ENCODE measurements around the gene SMAD9.
"Not testable (repeated sequence)": the region's sequence is repeated elsewhere in the genome, so short reads cannot be mapped to it uniquely, and the experiment has no call there.

Gene SMAD9

DNA sequence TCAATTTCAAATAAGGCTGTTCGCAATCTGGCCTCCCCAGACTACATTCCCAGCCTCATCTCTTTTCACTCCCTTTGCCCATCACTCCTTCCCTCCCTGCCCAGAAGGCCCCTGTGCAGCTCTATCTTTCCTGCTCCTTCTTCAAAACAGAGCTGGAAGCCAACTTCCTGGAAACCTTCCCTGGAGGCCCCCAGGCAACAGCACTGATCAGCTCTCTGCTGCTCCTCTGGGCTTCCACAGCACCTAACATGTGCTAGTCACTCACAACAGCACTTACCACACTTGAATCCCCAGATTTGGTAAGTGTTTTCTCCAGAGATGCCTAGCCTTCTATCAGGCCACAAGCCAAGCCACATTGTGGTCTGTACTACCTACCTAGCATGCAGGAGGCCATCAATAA lies 9.5 kb downstream of the SMAD9 start:
- no peak for DNase-seq (ENCODE audit: low read depth)

DNA sequence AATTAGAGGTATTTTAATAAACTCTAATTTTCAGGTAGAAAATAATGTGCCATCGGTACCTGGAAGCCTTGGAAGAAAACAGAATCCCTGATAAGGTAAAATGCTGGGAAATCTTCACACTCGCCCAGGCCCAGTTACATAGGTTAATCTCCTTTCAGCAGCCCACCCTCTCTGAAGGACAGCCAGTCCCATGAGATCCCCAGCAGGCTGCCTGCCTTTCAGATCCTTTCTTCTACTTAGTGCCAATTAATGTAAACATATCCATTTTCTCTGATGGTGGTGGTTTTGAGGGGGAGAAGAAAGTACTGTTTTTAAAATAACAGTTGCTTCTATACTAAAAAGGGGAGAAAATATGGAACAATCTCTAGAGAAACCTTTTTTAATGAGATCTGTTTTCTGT lies 12.2 kb downstream of the SMAD9 start:
- no peak for DNase-seq (ENCODE audit: low read depth)

GRCh38 chr13:36907266-36907665 lies 12.8 kb downstream of the SMAD9 start:
- DNase-seq (ENCODE audit: low read depth) = no peak

- DNase-seq (ENCODE audit: low read depth) = no peak
These were observed 14.1 kb downstream of the SMAD9 start for GRCh38 chr13:36905944-36906343.

GRCh38 chr13:36903925-36904595 lies 16.0 kb downstream of the SMAD9 start:
- no peak for DNase-seq (ENCODE audit: low read depth)

DNA sequence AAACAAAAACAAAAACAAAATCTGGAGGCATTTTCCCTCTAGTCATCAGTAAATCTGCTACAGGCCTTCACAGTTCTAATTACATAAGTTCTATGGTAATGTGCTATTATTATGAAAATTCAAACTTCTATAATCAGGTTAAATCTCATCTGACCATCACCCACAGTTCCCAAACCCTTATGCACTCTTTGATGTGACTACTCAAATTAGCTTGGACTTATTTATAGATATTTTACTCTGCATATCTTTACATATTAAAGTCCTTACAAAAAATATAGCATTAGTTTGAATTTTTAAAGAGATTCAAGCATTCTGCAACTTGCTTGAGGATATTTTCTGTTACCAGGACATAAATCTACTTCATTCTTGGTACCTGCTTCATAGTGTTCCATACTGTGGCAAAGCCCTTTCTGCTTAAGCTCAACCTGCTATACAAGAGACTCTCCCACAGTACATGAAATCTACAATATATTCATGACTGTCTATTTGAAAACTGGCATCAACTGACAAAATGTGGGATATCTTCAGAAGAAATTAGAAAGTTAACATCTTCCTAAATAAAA lies 22.9 kb downstream of the SMAD9 start:
- no peak for DNase-seq (ENCODE audit: low read depth)

DNA sequence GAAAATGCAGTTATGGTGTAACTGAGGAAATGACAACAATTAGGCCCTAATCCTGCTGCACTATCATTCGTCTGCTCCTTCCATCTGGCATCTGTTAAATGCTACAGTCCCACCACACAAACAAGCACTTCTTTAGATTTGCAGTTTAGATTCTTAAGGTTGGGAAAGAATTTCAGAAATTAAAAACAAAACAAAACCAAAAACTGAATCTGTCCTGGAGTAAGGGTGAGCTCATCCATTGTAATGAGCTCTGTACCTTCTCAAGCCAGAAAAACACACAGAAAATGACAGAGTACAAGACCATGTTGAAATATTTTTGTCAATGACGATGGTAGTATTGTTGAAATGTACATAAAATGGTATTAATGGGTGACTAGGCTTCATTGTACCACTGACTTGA lies 28.3 kb downstream of the SMAD9 start:
- no peak for DNase-seq (ENCODE audit: low read depth)

GRCh38 chr13:36888645-36889044 lies 31.4 kb downstream of the SMAD9 start:
- DNase-seq (ENCODE audit: low read depth) = no peak

- no peak for DNase-seq (ENCODE audit: low read depth)
These were observed 32.1 kb downstream of the SMAD9 start for GRCh38 chr13:36887758-36888521.

GRCh38 chr13:36885901-36886300 lies 34.1 kb downstream of the SMAD9 start:
- DNase-seq (ENCODE audit: low read depth) = no peak

DNA sequence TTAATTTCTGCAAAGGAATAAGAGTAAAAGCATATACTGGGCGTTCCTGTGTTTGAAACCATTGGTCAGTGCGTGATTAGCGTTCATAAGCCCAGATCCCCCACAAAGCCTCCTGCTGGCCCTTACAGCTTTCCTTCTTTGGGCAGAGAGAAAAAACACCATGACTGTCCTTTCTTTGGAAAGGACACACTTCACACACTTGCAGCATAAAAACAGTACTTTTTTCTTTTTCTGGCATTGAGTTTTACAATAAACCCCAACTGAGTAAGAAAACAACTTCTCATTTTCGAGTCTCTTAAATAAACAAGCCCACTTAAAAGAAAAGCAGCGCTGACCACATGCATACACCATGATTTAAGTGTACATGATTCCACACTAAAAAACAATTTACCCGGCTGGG lies 35.8 kb downstream of the SMAD9 start:
- DNase-seq (ENCODE audit: low read depth) = no peak

GRCh38 chr13:36883824-36884223 lies 36.2 kb downstream of the SMAD9 start:
- DNase-seq (ENCODE audit: low read depth) = no peak

GRCh38 chr13:36883392-36883791 lies 36.6 kb downstream of the SMAD9 start:
- DNase-seq (ENCODE audit: low read depth) = not testable (repeated sequence)

GRCh38 chr13:36882829-36883390 lies 37.1 kb downstream of the SMAD9 start:
- no peak for DNase-seq (ENCODE audit: low read depth)

DNA sequence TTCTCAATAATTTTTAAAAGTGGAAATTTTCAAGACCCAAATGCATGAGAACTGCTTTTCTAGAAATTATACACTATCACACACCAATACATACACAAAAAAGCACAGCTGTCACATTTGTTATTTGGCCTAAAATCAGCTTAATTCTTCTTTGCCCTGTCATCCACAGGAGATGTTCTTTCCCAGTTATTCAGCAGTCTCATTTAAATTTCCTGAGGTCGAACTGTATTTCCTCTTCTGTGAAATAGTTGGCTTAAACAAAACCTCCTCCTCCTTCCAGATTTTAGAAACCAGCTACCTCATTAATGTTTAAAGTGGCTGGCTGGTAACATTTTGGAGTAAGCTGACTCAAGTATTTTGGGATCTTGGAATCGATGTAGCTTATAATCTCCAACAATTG lies 39.1 kb downstream of the SMAD9 start:
- no peak for DNase-seq (ENCODE audit: low read depth)

DNA sequence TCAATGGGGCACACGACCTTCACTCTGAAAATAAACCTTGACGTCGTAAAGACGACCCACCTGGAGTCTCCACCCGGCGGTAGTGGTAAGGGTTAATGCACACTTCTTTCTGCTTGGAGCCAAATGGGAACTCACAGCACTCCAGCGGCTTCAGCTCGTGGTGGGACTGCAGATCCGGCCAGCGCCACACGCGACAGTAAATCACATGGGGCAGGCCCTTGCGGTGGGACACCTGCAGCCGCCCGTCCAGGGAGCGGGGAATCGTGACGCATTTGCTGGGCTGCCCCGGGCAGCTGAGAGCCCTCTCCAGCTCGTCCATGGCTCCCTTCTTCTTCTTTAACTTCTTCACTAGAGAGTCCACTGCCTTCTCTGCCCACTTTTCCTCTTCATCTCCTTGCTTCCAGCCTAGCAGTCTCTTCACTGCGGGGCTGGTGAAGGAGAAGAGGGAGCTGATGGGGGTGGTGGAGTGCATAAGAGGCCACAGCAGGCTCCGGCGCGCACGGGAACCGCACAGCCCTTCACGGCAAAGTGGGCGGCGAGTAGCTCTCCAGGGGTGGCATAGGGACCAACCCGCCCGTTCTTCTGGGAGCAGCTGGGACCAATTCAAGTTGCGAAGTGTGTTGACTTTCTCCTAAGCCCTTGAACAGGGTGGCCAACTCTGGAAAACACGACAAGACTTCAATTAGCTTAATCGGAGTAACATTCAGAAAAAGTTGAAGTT lies 40.7 kb downstream of the SMAD9 start:
- no peak for DNase-seq (ENCODE audit: low read depth)

GRCh38 chr13:36875961-36876360 lies 44.1 kb downstream of the SMAD9 start:
- no peak for DNase-seq (ENCODE audit: low read depth)

GRCh38 chr13:36875431-36875830 lies 44.6 kb downstream of the SMAD9 start:
- DNase-seq (ENCODE audit: low read depth) = no peak

DNA sequence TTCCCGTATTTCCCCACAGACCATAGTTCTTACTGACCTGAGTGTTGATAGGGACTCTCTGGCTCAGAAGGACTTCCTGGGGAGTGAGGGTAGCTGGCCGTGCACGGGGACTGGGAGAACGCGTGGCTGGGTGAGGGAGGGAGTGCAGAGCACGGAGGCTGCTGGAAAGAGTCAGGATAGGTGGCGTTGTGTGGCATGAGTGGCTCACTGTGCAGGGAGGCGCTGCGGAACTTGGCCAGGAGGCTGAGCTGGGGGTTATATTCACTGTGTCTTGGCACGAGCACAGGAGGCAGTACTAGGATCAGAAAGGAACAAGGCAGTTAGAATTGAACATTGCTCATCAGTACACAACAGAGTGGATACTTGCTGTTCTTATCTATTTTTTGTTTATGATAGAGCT lies 47.4 kb downstream of the SMAD9 start:
- DNase-seq (ENCODE audit: low read depth) = no peak

DNA sequence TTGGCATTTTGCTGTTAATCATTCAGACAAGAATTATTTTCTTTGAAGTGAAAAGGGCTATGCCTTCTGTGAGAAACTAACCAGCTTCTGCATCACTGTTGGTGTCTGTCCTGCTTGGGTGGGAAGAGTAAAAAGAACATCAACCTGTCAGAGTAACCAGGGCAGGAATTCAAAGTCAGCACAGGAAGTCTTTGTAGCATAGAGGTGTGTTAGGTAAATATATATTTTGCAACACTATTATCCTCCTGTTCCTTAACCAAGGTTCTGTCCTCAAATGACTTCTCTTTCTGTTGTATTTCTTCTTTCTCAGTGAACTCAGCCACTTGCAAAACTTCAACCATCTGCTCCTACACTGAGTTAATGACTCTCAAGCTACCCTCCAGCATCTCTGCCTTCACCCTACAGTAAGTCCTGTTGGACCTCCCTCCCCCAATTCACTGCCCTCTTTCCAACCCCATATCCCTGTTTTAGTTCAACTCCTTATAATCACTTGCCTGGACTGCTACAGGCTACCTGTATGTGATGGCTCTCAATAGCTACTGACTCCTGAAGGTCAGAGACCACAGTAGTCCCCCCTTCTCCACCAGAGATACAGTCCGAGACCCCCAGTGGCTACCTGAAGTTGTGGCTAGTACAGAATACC lies 49.9 kb downstream of the SMAD9 start:
- no peak for DNase-seq (ENCODE audit: low read depth)

DNA sequence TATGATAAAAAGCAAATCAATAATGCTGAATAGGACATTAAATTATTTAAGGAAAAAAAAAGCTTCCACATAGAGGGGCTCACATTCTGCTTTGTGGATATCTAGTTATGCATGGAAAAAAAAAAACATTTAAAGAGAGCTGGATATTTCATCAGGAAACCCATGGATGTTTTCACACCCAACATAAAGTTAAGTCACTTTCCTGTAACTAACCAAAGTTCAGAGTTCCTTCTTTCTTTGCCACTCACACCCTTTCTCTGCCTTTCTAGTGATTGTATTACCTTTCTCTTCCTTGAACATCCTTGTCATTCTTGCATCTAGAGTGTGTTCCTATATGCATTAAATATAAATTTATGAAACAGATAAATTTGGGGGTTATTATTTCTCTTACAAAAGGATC lies 53.8 kb downstream of the SMAD9 start:
- no peak for DNase-seq (ENCODE audit: low read depth)

GRCh38 chr13:36865265-36865664 lies 54.8 kb downstream of the SMAD9 start:
- DNase-seq (ENCODE audit: low read depth) = no peak

Data from stimulated activated CD8-positive, alpha-beta memory T cell treated with anti-CD3 and anti-CD28 coated beads, Interleukin-12 subunit alpha, Interleukin-12 subunit beta, amount 100 ng/mL, for 4 hours (primary cell).